KMS-11 (cell line): ENCODE results near the gene CLEC4G.

Source experiments
- H2AFZ ChIP-seq: fragments of 200-600 bp; sonication (generic); 2 replicates; pipeline ENCODE4 v1.6.1; 2016; ENCODE audit warnings: antibody characterized with exemption, mixed run types, low read depth
- H3K27ac ChIP-seq: fragments of 200-600 bp; sonication (generic); 2 replicates; pipeline ENCODE4 v1.6.1; 2016; ENCODE audit warnings: mild to moderate bottlenecking, mixed run types
- H3K27me3 ChIP-seq: fragments of 200-600 bp; sonication (generic); 2 replicates; pipeline ENCODE4 v1.6.1; 2017; ENCODE audit warnings: mild to moderate bottlenecking, low read depth, mixed run types, moderate library complexity; ENCODE audit not compliant: insufficient read depth
- H3K36me3 ChIP-seq: fragments of 200-600 bp; sonication (generic); 2 replicates; pipeline ENCODE4 v1.6.1; 2017; ENCODE audit warnings: mild to moderate bottlenecking, mixed run types; ENCODE audit not compliant: insufficient read depth
- H3K4me1 ChIP-seq: fragments of 200-600 bp; sonication (generic); 2 replicates; pipeline ENCODE4 v1.6.1; 2016; ENCODE audit warnings: mild to moderate bottlenecking, low read depth, mixed run types; ENCODE audit not compliant: poor library complexity, severe bottlenecking
- H3K4me2 ChIP-seq: fragments of 200-600 bp; sonication (generic); 2 replicates; pipeline ENCODE4 v1.7.0; 2016; ENCODE audit warnings: mild to moderate bottlenecking, mixed run types
- H3K4me3 ChIP-seq: fragments of 200-600 bp; sonication (generic); IDR thresholded peaks from 2 replicates; pipeline ENCODE4 v1.6.1; 2017; ENCODE audit warnings: low read depth, low read length, mixed read lengths; ENCODE audit not compliant: insufficient read depth
- H3K79me2 ChIP-seq: fragments of 200-600 bp; sonication (generic); 2 replicates; pipeline ENCODE4 v1.6.1; 2016; ENCODE audit warnings: low read depth, mixed run types; ENCODE audit not compliant: insufficient read depth
- H3K9ac ChIP-seq: fragments of 200-600 bp; sonication (generic); 2 replicates; pipeline ENCODE4 v1.6.1; 2016; ENCODE audit warnings: mild to moderate bottlenecking, mixed run types
- H4K20me1 ChIP-seq: fragments of 200-600 bp; sonication (generic); 2 replicates; pipeline ENCODE4 v1.6.1; 2016; ENCODE audit warnings: mild to moderate bottlenecking, mixed run types; ENCODE audit not compliant: insufficient read depth
- TF ChIP-seq, protein P1 (sequence below): fragments of 200-600 bp; sonication (generic); conservative IDR thresholded peaks from 2 replicates; pipeline ENCODE4 v1.6.1; 2017; ENCODE audit warnings: low read depth, mild to moderate bottlenecking, antibody characterized with exemption, low read length, moderate library complexity, mixed read lengths

CLEC4G gene

DNA sequence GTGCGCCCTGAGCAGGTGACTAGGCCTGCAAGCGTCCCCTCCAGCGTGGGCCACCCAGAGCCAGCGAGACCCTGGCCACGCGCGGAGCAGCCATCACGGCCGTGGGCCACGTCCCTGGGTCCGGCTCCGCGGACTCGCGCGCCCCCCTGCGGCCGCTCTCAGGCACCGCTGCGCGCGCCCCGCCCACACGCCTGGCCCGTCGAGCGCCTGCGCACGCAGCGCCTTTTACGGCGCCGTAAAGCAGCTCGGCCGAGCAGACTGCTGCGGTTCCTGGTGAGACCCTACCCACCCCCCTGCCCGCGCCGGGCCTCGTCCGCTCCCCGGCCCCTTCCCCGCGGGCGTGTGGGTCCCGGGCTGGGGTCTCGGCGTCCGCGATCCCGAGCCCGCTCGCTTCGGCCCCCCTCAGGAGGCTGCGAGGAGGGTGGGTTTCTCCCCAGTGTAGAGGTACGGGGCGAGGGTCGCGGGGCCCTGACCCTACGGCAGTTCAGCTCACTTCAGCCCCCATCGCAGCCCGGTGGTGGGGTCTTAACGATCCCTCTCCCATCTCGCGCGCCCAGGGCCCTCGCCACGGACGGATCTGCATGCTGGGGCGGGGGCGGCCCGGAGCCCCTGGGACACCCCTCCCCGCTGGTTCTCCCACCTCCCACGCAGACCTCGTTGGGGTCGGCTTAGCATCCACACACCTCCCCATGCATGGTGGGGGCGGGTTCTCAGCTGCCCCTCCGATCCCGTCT is 51.1 kb downstream of the CLEC4G start, which contains the start of gene TRAPPC5:
TSS of gene TRAPPC5 (plus strand) at position 228 of the 734 bp plus-strand sequence. CDS start 1,421 bp downstream, outside the sequence.
- no peaks in the 10 kb centered on the region for H4K20me1 ChIP-seq
- TF ChIP-seq, protein P1, sequence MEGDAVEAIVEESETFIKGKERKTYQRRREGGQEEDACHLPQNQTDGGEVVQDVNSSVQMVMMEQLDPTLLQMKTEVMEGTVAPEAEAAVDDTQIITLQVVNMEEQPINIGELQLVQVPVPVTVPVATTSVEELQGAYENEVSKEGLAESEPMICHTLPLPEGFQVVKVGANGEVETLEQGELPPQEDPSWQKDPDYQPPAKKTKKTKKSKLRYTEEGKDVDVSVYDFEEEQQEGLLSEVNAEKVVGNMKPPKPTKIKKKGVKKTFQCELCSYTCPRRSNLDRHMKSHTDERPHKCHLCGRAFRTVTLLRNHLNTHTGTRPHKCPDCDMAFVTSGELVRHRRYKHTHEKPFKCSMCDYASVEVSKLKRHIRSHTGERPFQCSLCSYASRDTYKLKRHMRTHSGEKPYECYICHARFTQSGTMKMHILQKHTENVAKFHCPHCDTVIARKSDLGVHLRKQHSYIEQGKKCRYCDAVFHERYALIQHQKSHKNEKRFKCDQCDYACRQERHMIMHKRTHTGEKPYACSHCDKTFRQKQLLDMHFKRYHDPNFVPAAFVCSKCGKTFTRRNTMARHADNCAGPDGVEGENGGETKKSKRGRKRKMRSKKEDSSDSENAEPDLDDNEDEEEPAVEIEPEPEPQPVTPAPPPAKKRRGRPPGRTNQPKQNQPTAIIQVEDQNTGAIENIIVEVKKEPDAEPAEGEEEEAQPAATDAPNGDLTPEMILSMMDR: peak; percentile 84
- H3K9ac ChIP-seq: peak within 1 kb of the TSS; percentile 70; the same call in 1 of the 2 replicates
- H3K4me1 ChIP-seq: no peaks in the 10 kb centered on the region
- no peak within 1 kb of the TSS for H3K4me3 ChIP-seq
- peak within 1 kb of the TSS; percentile 93 for H2AFZ ChIP-seq
- peak within 1 kb of the TSS; percentile 78 for H3K4me2 ChIP-seq
- H3K36me3 ChIP-seq: no peaks in the 10 kb centered on the region
- no peak within 1 kb of the TSS for H3K27ac ChIP-seq
- no peaks in the 10 kb centered on the region for H3K79me2 ChIP-seq
- peaks cover 27% of the 10 kb centered on the region for H3K27me3 ChIP-seq

DNA sequence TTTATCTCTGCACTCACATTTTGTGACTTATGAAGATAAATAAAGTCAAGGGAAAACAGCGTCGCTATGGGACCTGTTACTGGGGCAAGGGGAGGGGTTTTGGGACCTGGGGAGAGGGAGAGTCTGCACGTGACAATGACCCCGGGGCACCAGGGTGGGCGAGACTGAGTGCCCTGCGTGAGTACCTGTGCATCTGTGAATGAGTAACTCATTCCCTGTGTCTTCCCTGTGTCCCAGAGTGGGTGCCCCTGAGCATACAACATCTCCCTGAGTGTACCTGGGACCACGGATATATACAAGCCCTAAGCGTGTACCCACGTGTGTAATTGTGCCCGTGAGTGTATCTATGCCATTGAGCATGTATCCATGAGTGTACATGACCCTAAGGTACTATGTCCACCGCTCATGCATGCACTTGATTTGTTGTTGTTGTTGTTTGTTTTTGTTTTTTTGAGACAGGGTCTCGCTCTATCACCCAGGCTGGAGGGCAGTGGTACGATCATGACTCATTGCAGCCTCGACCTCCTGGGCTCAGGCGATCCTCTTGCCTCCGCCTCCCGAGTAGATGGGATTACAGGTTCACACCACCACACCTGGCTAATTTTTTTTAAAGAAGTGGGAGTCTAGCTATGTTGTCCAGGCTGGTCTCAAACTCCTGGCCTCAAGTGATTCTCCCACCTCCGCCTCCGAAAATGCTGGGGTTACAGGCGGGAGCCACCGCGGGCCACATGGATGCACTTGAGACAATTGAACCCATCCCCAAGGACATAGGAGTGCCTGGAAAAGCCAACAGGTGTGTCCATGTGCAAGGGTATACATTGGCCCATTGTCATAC is 51.9 kb downstream of the CLEC4G start:
- Histone ChIP-seq H3K27ac (no peak overlapping the region), H3K9ac (no peak overlapping the region; the same call in 1 of the 2 replicates), H4K20me1 (no peaks in the 10 kb centered on the region)

DNA sequence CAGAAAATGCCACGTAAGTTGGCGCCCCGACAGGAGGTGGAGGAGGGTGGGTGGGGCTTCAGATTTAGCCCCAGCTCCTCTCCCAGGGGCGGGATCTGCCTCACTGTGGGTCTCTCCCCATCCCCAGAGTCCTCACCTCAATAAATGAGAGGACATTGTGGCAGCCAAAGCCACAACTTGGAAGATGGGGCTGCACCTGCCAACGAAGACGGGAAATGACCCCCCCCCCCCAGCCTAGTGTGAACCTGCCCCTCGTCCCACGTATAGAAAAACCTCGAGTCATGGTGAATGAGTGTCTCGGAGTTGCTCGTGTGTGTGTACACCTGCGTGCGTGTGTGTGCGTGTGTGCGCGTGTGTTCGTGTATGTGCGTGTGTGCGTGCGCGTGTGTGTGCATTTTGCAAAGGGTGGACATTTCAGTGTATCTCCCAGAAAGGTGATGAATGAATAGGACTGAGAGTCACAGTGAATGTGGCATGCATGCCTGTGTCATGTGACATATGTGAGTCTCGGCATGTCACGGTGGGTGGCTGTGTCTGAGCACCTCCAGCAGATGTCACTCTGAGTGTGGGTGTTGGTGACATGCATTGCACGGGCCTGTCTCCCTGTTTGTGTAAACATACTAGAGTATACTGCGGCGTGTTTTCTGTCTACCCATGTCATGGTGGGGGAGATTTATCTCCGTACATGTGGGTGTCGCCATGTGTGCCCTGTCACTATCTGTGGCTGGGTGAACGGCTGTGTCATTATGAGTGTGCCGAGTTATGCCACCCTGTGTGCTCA is 52.7 kb downstream of the CLEC4G start:
- Histone ChIP-seq H3K79me2 (no peaks in the 10 kb centered on the region), H3K27ac (no peak overlapping the region), H3K9ac (no peak overlapping the region), H3K4me2 (no peak overlapping the region), H3K36me3 (no peaks in the 10 kb centered on the region), H4K20me1 (no peaks in the 10 kb centered on the region), H3K4me1 (no peaks in the 10 kb centered on the region), H3K27me3 (peaks cover 40% of the 10 kb centered on the region), H2AFZ (no peak overlapping the region), H3K4me3 (no peak overlapping the region)
- TF ChIP-seq, protein P1: no peak

More for the DNA sequence above, 51.9 kb downstream of the CLEC4G start:
- TF ChIP-seq, protein P1: no peak
- Histone ChIP-seq H3K4me3 (no peak overlapping the region), H3K36me3 (no peaks in the 10 kb centered on the region), H2AFZ (peak overlapping the region; percentile 93), H3K79me2 (no peaks in the 10 kb centered on the region), H3K4me1 (no peaks in the 10 kb centered on the region), H3K27me3 (peaks cover 33% of the 10 kb centered on the region), H3K4me2 (peak overlapping the region; percentile 39)
